ENCODE results near the gene CACNG4.

Gene CACNG4

DNA sequence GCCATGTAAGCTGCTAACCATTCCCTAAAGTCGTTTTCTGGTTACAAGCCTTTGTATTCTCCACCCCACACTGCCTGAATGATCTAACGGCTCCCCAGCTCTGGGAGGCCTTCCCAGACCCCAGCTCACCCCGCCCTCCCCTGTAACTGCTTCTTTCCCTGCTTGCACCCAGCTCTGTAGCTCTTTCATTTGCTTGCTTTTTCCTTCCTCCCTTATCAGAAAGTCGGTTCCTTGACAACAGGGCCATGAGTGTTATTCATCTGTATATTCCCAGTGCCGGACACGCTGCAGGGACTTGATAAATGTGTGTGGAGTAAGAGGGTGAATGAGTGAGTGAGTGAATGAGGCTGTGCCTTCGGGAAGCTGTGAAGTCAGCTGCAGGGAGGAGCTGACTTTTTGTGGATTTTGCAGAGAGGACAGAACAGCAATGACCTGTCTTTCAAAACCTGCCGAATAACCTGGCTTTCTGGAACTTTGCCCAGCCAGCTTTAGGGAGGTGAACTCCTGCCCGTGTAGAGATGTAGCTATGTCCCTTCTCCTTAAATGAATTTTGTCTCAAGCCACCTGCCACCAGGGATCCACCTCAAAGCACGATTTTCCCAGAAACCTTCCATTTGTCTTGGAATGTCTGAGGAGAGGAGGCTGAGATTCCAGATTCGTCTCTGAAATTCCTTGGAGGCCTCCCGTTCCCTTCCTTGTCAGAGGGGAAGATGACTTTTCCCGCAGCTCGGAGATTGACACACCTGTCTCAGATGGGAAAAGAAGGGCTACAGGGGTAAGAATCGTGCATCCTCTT, 20.0 kb upstream of the CACNG4 start:
- no peak for DNase-seq (ENCODE audit: low spot score)

DNA sequence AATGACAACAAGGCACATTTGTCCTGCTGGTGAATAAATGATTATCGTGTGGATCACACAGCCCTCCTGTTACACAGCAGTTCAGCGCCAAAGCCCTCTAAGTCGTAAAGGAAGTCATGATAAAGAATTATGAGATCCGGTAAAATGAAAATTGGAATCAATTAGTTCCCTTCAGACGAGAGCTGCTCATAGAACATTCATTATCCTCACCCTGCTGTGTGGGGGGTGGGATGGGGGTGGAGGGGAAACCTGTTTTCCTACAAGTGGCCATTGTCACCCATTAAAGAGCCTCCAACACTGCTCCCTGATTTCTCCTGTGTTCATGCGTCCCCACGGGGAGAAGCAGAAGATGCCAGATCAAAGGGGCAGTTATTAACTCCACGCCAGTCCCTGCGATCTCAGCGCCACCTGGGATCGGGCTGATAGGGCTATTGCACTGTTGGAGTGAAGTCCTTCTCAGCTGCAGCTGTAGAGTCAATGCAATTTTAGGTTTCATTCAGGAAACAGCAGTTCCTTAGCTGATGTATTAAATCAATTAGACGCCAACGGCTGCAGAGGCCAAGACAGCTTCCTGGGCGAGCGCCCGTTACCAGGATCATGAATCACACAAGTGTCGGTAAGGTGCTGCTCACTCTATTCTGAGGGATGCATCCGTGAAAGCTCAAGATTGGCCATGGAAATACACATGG, 19.2 kb upstream of the CACNG4 start:
- no peak for DNase-seq (ENCODE audit: low spot score)

DNA sequence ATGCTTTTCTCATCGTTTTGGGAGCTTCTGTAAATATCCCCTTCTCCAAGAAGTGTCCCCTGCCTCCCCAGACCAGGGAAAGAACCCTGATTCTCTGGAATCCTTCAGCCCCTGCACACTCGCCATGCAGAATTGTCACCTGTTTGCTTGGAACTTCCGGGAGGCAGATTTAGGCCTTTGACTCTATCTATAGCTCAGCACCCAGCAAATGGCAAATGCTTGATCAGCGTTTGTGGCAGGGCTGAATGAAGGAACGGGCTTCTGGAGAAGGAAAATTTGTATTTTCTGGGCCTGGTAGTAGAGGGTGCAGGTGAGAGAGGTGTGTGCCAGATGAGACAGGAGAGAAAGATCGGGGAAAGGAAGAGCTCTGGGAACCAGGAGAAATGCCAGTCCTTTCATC, 18.3 kb upstream of the CACNG4 start:
- DNase-seq (ENCODE audit: low spot score), result no peak

DNA sequence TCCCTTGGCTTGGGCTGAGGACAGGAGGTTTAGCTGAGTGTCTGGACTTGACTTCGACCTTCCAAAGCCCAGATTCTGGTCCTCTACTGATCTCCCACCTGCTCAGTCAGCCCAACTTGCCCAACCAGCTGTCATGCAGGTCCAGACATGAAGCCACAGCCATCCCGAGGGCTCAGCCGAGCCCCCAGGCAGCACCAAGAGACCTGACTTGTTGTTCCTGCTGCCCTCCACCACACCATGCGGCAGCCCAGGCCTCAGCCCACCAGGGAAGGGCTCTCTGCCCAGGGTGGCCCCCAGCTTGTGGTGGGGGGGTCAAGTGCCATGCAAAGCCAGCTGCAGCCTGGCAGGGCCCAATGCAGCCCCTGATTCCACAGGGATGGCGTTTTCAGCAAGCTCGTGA, 17.2 kb upstream of the CACNG4 start:
- DNase-seq (ENCODE audit: low spot score), result no peak

DNA sequence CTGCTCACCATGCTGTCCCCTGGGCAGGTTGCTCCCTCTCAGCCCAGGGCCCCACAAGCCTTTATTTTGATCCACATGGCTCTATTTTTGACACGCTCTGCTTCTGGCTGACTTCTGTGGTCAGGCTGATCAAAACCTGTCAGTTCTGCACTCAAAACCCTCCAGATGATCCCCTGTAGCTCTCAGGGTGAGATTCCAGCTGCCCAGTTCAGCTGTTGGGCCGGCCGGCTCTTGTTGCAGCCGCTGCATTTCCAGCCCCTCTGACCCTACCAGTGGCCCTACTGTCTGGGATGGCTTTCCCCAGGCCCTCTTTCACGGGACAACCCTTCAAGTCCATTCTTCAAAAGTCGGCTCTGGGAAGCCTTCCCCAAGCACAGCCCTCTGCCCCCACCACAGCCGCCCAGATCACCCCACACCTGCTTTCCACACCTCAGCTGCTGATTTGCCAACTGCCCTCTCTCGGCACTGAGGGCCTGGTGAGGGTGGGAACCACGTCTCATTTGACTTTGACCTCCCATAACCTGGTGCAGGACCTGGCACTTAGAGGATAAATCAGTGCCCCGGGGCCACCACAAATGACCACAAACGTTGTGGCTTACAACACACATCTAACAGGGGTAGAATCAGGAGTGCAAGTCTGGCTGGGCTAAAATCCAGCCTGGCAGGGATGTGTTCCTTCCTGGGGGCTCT, 16.3 kb upstream of the CACNG4 start:
- DNase-seq (ENCODE audit: low spot score), result no peak

DNA sequence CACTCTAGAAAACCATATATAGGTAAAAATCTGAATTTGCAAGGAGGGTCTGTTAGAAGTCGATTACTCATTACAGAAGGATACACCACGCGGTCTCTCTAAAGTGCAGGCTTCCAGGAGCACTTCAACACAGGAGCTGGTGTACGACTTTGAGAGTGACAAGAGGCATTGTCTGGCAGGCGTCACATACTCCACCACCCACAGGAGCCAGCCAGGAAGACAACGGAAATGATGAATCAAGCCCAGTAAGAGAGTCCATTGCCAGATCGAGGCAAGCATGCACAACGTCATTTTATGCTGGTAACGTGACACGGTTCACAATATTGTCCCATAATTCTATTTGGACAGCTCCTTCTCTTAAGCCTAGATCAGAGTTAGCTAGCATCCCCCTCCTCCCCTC, 15.0 kb upstream of the CACNG4 start:
- no peak for DNase-seq (ENCODE audit: low spot score)

DNA sequence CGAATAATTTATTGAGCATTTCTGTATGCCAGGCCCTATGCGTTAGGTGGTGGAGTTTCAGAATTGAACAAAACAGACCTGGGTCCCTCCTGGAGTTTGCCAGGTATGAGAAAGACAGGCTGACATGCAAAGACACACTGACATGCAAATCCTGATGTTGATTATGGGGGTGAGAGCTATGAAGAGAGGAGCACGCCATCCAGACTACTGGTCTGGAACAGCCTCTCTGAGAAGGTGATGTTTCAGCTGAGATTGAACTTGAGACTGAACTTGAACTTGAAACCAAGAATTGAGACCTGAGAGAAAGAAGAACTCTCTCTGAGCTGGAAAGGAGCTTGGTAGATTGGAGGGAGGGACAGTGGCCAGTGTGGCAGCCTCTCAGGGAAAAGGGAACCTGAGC, 14.2 kb upstream of the CACNG4 start:
- no peak for DNase-seq (ENCODE audit: low spot score)

DNA sequence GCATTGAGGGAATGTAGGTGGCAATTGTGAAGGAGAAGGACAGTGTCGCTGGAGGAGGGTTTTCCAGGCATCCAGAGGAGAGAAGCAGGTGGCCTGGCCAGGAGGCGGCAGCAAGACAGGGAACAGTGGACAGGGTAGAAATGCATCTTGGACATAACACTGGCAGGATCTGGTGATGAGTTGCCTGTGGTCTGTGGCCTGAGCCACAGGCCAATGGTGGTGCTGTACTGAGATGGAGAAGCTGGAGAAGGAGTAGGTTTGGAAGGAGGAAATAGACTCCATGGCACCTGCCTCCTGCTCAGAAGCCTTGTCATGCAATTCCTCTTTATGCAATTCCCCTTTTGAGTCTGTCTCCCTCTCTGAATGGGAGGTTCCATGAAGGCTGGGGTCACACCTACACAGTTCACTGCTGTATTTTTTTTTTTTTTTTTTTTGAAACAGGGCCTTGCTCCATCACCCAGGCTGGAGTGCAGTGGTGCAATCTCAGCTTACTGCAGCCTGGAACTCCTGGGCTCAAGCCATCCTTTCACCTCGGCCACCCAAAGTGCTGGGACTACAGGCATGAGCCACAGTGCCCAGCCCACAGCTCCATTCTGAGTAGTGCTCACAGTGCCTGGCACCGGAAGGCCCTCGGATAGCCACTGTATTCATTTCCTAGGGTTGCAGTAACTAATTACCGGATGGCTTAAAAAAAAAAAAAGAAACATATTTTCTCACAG, 13.5 kb upstream of the CACNG4 start:
- DNase-seq (ENCODE audit: low spot score), result no peak

DNA sequence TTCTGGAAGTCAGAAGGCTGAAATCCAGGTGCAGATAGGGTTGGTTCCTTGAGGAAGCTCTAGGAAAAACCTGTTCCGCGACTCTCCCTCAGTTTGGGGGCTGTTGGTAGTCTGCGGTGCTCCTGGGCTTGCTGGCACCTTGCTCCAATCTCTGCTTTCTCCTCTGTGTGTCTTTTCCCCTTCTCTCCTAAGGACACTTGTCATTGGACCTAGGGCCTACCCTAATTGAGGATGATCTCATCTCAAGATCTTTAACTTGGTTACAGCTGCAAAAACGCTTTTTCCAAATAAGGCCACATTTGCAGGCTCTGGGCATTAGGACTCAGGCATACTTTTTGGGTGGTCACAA, 12.9 kb upstream of the CACNG4 start:
- no peak for DNase-seq (ENCODE audit: low spot score)

DNA sequence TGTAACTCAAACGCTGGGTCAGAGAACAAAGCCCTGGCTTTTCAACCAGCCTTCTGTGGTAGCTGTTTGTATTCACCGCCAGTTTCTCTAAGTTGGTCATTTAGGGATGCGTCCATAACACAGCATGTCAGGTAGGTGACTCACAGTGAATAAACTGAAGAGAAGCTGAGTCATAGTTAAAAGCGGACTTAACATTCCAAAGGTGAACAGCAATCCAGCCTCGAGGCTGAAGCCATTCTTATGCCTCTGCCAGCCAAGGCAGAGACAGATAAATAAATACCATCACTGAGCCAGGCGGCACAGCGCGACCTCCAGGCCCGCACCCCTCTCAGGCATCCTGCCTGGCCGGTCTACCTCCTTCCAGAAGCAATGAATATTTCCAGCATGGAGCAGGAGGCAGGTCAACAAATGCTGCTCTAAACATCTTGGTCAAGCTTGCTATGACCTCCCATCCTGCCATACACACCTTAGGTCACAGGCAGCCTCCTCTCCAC, 12.4 kb upstream of the CACNG4 start:
- peak; percentile 87 for DNase-seq (ENCODE audit: low spot score)

DNA sequence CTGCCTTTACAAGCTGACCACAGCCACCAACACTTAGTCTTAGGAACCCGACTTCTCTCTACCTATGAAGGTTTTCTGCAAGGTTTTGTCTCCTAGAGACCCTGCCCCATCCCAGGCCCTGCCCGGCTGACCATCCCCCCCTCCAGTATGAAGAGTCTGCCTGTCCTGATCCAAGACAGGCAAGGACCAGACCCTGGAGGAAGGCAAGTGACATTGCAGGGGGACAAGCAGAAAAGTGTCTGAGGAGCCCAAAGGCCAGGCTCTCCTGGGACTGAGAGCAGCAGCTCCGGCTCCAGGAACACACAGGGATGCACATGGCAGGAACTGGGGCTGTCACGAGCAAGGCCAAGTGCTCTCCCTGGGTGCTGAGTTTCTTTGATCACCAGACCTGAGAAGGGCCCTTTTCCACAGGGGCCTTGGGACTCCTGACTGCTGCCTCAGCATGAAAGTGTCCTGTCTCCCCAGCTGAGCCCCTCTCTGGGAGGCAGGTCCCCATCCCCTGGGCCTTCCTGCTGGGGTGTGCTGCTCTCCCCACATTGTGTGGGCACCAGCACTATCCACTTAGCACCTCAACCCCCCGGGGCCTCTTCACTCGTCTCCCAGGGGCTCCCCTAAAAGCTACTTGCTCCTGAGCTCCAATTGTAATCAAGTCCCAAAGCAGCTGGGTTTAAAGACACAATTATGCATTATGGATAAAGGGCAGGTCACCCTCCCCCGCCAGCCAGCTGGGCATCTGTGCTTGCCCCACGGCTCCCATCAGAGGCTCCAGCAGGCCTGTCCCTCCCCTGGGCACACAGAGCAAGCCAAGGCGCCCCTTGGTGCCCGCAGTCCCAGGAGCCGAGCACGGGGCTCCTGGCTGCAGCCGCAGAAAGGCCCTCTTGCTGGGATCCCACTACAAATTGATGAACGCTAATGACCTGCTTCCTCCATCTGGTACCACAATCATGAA, 11.6 kb upstream of the CACNG4 start:
- DNase-seq (ENCODE audit: low spot score), result no peak

DNA sequence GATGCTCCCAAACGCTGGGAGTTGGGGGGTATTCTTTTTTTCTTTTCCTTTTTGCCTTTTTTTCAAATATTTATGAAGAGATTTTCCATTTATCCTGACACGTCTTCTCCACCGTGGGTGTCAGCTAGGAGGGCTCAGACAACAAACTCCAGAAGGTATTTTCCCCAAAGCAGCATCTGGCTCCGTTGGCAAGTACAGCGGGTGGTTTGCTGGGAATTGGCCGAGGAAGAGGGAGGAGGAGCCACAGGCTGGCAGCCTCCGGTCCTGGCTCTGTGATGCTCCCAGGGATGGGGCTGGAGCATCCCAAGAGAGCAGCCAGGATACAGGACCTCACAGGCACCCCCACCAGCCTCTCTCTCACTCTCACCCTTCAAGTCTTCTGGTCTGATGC, 10.9 kb upstream of the CACNG4 start:
- DNase-seq (ENCODE audit: low spot score), result no peak

DNA sequence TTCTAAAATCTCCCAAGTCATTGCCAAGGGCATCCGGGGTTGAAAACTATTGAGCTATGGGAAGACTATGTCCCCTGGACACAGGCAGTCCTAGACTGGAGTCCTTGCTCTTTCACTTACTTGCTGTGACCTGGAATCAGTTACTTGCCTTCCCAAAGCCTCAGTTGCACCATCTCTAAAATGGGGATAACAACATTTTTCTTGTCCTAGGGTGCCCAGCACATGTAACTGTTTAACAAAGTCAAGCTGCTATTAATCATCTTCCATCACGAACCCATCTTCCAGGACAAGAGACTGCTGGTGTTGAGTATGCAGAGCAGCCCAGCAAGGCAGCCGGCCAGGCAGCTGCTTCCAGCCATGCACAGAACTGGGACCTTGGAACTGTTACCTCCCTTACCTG, 9.9 kb upstream of the CACNG4 start:
- DNase-seq (ENCODE audit: low spot score), result no peak

DNA sequence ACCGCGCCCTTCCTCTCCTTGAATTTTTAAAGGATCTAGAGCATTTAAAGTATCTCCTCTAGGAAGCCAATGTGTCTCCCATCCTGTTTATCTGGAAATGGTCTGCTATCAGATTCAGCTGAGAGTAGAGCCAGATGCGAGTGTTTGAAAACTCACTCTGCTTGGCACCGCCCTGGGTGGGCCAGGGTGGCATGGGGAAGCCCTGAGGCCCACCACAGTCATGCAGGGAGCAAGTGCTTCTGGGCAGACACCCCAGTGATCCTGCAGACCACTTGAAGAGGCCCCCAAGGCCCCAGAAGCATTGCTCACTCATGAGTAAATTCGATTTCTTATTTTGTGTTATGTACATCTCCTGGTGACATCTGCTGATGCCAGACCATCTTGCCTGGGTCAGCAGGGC, 8.7 kb upstream of the CACNG4 start:
- no peak for DNase-seq (ENCODE audit: low spot score)

DNA sequence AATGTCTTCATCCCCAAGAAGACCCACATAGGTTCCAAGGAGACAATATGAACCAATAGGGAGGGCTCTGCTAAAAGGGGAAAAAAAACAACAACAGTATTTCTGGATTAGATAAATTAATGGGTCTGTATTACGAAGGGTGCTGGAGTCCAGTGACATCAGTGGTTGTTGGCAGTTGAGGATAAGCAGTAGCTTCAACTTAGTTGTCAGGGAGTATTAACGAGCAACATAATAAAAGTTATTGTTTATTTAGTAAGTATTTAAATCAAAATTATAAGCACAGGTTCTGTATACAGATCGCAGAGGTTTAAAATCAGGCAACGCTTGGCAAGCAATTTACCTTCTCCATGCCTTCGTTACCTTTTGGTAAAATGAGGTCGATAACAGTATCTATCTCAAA, 7.6 kb upstream of the CACNG4 start:
- no peak for DNase-seq (ENCODE audit: low spot score)

DNA sequence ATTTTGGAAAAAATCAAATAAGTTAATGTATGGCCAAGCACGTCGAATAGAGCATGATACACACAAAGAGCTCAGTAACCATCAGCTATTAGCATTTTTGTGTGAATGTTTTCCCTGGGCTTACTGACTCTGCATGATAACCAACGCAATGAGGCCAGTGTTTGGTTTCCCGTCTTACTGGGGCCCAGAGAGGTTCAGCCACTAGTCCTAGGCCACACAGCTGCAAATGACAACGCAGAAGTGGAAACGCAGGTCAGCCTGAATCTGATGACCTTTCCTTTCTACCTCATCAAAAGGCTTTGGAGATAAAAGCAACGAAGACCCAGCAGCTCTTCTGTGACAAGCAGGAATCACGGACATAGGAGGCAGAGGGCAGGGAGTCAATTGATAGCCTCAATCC, 7.2 kb upstream of the CACNG4 start:
- DNase-seq (ENCODE audit: low spot score), result no peak

DNA sequence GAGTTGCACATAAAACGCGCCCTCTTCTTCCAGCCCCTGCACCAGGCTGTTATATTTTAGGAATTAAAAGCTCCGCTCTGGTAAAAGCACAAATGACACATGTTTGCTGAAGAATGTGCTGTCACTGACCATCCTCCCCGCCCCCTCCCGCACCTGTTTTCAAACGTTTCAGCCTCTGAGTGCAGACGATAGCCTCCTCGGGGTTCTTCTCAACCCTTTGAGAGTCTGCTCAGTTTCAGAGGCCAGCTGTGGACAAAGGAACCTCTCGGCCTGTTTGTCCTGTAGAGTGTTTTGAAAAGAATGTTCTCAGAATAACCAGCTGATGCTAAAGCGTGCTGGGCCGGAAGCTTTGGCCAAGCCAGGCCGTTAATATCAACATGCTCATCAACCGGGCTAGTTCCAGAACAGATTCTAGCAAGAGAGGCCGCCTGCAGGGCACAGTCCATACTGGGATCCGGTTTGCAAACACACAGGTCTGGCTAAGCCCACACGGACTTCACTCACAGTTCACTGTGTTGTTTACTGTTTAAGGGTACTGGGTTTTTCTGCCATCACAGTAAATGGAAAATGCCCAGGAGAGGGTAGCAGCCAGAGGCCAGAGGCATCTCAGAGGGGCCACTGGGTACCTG, 6.4 kb upstream of the CACNG4 start:
- no peak for DNase-seq (ENCODE audit: low spot score)

DNA sequence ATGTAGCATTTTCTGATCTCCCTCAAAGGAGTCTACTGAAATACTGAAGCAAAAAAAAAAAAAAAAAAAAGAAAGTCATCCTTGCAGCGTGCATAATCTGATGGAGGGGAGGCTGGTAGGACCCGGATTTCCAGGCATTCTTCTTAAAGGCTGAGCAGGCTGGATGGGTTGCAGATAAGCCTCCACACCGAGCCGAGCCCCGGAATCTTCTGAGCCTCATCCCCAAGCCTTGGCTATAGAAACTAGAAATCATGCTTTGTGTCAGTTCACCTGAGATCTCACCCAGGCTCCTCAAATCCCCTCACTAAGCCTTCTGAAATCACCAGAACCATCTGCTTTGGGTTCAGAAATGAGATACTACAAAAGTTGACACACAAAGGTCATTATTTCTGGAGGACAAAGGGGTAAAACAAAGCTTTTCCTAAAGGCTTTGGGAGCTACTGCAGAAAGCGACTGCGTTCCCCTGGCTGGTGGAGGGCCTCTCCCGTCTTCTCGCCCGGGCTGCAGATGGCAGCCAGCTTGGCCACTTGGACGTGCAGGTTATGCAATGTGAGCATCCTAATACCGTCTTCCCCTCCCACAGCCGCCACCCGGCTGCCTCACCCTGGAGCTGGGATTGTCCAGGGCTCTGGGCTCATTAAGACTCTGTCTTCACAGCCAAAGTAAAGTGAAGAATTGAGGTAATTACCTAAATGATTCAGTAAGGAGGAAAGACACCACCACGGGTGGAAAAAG, 4.7 kb upstream of the CACNG4 start:
- no peak for DNase-seq (ENCODE audit: low spot score)

DNA sequence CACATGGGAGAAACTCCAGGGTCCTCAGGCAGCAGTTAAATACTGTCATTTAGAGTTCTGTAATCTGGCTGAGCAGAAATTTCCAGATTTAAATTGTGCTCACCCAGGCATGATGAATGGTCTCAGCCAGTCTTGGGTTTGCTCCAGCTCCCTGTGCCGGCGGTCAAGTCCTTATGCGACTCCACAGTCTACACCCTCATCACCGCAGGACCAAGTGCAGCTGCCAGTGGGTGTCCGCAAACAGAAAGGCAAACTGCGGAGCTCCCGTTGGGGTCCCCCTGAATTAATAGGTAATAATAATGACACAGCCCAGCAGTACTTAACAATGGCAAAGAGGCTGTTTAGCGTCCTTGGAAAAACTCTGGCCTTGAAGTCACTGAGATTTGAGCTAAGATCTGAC, 3.9 kb upstream of the CACNG4 start:
- DNase-seq (ENCODE audit: low spot score), result no peak

DNA sequence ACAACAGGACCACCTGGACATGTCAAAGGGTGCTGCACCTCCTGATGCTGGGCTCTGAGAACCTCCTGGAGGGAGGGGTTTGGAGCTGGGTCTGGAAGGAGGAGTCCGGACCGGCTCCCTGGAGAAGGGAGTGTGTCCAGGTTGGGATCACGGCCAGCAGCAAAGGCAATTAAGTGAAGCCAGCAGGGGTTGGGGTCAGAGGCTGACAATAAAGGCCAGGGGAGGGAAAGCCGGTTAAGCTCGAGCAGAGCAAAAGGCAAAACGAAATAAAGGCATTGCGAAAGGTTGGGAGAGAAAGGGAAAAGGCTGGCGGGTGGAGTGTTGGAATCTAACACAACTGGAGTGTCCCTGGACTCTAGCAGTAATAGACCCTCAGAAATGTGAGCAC, 992 bp upstream of the CACNG4 start:
- DNase-seq (ENCODE audit: low spot score), result no peak
